Measurements from ENCODE around the gene TRIM14. TPM values are rescaled to one million over a fixed set of nuclear protein-coding genes. Genes with fewer than 3 reads are reported as not detected.
"Not testable (repeated sequence)": the region's sequence is repeated elsewhere in the genome, so short reads cannot be mapped to it uniquely, and the experiment has no call there.

Gene TRIM14
- polyA plus RNA-seq, 3 donors, result 23.0 to 30.6 (median 28.5) TPM

- no peak overlapping the region for H2AFZ ChIP-seq (ENCODE audit: insufficient read depth, low read depth, low read length, poor library complexity, severe bottlenecking)
- TF ChIP-seq, protein P1, sequence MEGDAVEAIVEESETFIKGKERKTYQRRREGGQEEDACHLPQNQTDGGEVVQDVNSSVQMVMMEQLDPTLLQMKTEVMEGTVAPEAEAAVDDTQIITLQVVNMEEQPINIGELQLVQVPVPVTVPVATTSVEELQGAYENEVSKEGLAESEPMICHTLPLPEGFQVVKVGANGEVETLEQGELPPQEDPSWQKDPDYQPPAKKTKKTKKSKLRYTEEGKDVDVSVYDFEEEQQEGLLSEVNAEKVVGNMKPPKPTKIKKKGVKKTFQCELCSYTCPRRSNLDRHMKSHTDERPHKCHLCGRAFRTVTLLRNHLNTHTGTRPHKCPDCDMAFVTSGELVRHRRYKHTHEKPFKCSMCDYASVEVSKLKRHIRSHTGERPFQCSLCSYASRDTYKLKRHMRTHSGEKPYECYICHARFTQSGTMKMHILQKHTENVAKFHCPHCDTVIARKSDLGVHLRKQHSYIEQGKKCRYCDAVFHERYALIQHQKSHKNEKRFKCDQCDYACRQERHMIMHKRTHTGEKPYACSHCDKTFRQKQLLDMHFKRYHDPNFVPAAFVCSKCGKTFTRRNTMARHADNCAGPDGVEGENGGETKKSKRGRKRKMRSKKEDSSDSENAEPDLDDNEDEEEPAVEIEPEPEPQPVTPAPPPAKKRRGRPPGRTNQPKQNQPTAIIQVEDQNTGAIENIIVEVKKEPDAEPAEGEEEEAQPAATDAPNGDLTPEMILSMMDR (IDR thresholded peaks at IDR 0.05), result no peak
- no peak overlapping the region for H3K9ac ChIP-seq (ENCODE audit: insufficient read depth, low read length, poor library complexity, severe bottlenecking)
- Mint-ChIP-seq H3K4me3 (no peak overlapping the region), H3K27ac (peak overlapping the region in 2 of 7 donors; percentile 76 to 79), H3K27me3 (ENCODE audit: low read depth in 3 of 3) (peaks cover 0 to 4% (median 0%) of the 10 kb centered on the region in 3 donors), H3K36me3 (peaks cover 30 to 59% of the 10 kb centered on the region in 2 donors), H3K9me3 (no peaks in the 10 kb centered on the region), H3K4me1 (peaks cover 35% of the 10 kb centered on the region)
- no peaks in the 10 kb centered on the region for H3K9me3 ChIP-seq (replicated peaks in 1 of 2; ENCODE audit: control insufficient read depth in 1 of 2, insufficient read depth in 1 of 2, low read length in 2 of 2)
- H3K4me2 ChIP-seq (replicated peaks; ENCODE audit: extremely low read depth, low read length, poor library complexity, severe bottlenecking), result no peak overlapping the region
- peaks cover 23% of the 10 kb centered on the region in 2 donors for H3K4me1 ChIP-seq (ENCODE audit: control insufficient read depth in 1 of 2, insufficient read depth in 2 of 2, low read length in 2 of 2)
- H3K4me3 ChIP-seq (replicated peaks in 1 of 3; ENCODE audit: low read depth in 2 of 3, low read length in 3 of 3), result no peak overlapping the region
- no peaks in the 10 kb centered on the region for H3K27me3 ChIP-seq (ENCODE audit: control insufficient read depth in 2 of 2, insufficient read depth in 2 of 2, low read length in 2 of 2)
- H3K79me2 ChIP-seq (ENCODE audit: insufficient read depth, low read length), result no peaks in the 10 kb centered on the region
- intact Hi-C loops (cut with micrococcal nuclease), result loop anchor here in 1 of 2 donors (10.0 kb wide), 2 partner anchors 128 to 222 kb away; partner anchors contain the start of gene TBC1D2
- H4K20me1 ChIP-seq (ENCODE audit: insufficient read depth, low read length), result no peaks in the 10 kb centered on the region
- no peak for DNase-seq
- H3K27ac ChIP-seq (ENCODE audit: low read depth in 1 of 2, low read length in 2 of 2), result peak overlapping the region in 1 of 2 donors; percentile 5
- peaks cover 10 to 20% of the 10 kb centered on the region in 2 donors for H3K36me3 ChIP-seq (replicated peaks in 1 of 2; ENCODE audit: control insufficient read depth in 1 of 2, insufficient read depth in 2 of 2, low read length in 2 of 2)
- WGBS (ENCODE audit: insufficient coverage), result 100% methylated on average over 6 of the region's 8 CpGs
Measured at GRCh38 chr9:98127226-98127625, 8.2 kb upstream of the TRIM14 start.

DNA sequence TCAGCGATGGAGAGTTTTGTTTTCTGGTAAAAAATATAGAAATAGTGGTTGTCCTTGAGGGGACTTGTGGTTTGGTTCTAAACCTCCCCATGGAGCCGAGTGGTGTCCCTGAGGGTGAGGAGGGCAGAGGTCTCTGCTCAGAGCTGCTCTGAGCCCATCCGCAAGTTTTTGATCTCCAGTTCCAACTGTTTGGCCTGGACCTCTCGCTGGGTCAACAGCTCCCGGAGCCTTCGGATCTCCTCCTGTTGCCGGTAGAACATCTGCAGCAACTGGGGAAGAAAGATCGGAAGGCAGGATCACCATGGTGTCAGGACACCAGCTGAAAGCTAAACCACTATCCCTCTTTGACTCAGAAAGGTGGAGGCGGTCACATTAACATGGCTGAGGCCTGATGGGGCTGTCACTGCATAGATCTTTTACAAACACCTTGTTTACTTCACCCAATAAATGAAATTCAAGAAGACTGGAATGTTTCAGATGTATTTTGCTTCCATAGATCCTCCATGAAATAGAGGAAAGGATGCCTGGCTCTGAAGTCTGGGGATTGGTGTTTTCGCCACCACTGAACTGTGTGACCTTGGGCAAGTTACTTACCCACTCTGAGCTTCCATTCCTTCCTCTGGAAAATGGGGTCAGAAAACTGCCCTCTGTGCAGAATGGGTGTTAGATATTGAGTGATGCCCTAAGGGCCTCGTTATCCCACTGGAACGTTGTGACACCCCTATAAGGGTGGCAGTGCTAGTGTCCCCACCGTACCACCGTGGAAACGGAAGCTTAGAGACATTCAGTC is 5.8 kb upstream of the TRIM14 start:
- peaks cover 10 to 14% of the 10 kb centered on the region in 2 donors for H3K36me3 ChIP-seq (replicated peaks in 1 of 2; ENCODE audit: control insufficient read depth in 1 of 2, insufficient read depth in 2 of 2, low read length in 2 of 2)
- Mint-ChIP-seq H3K4me3 (no peak overlapping the region), H3K4me1 (peaks cover 51% of the 10 kb centered on the region), H3K9me3 (no peaks in the 10 kb centered on the region), H3K27me3 (ENCODE audit: low read depth in 3 of 3) (peaks cover 0 to 4% (median 0%) of the 10 kb centered on the region in 3 donors), H3K27ac (peak overlapping the region in 1 of 7 donors; percentile 23), H3K36me3 (peaks cover 24 to 43% of the 10 kb centered on the region in 2 donors)
- no peak for DNase-seq
- H3K27me3 ChIP-seq (ENCODE audit: control insufficient read depth in 2 of 2, insufficient read depth in 2 of 2, low read length in 2 of 2), result no peaks in the 10 kb centered on the region
- H3K79me2 ChIP-seq (ENCODE audit: insufficient read depth, low read length), result no peaks in the 10 kb centered on the region
- H3K4me2 ChIP-seq (replicated peaks; ENCODE audit: extremely low read depth, low read length, poor library complexity, severe bottlenecking), result no peak overlapping the region
- H3K9me3 ChIP-seq (replicated peaks in 1 of 2; ENCODE audit: control insufficient read depth in 1 of 2, insufficient read depth in 1 of 2, low read length in 2 of 2), result no peaks in the 10 kb centered on the region
- H3K4me1 ChIP-seq (ENCODE audit: control insufficient read depth in 1 of 2, insufficient read depth in 2 of 2, low read length in 2 of 2), result peaks cover 40 to 42% of the 10 kb centered on the region in 2 donors
- WGBS (ENCODE audit: insufficient coverage), result 95% methylated on average over 13 of the region's 15 CpGs
- no peak overlapping the region for H2AFZ ChIP-seq (ENCODE audit: insufficient read depth, low read depth, low read length, poor library complexity, severe bottlenecking)
- no peaks in the 10 kb centered on the region for H4K20me1 ChIP-seq (ENCODE audit: insufficient read depth, low read length)
- TF ChIP-seq, protein P1 (IDR thresholded peaks at IDR 0.05), result no peak
- H3K27ac ChIP-seq (ENCODE audit: low read depth in 1 of 2, low read length in 2 of 2), result no peak overlapping the region
- no peak overlapping the region for H3K4me3 ChIP-seq (replicated peaks in 1 of 3; ENCODE audit: low read depth in 2 of 3, low read length in 3 of 3)
- intact Hi-C loops (cut with micrococcal nuclease), result loop anchor here in 1 of 2 donors (10.0 kb wide), 2 partner anchors 130 to 220 kb away; partner anchors contain the start of gene TBC1D2
- H3K9ac ChIP-seq (ENCODE audit: insufficient read depth, low read length, poor library complexity, severe bottlenecking), result no peak overlapping the region

GRCh38 chr9:98124091-98124490 is 5.1 kb upstream of the TRIM14 start:
- H3K9me3 Mint-ChIP-seq; H3K4me3 Mint-ChIP-seq; DNase-seq; H3K9ac ChIP-seq (ENCODE audit: insufficient read depth, low read length, poor library complexity, severe bottlenecking); H3K27ac ChIP-seq (ENCODE audit: low read depth in 1 of 2, low read length in 2 of 2); H3K79me2 ChIP-seq (ENCODE audit: insufficient read depth, low read length); H3K27me3 ChIP-seq (ENCODE audit: control insufficient read depth in 2 of 2, insufficient read depth in 2 of 2, low read length in 2 of 2); H3K9me3 ChIP-seq (replicated peaks in 1 of 2; ENCODE audit: control insufficient read depth in 1 of 2, insufficient read depth in 1 of 2, low read length in 2 of 2); H4K20me1 ChIP-seq (ENCODE audit: insufficient read depth, low read length); H3K4me2 ChIP-seq (replicated peaks; ENCODE audit: extremely low read depth, low read length, poor library complexity, severe bottlenecking); H3K4me3 ChIP-seq (replicated peaks in 1 of 3; ENCODE audit: low read depth in 2 of 3, low read length in 3 of 3); H3K27me3 Mint-ChIP-seq (ENCODE audit: low read depth in 3 of 3); H2AFZ ChIP-seq (ENCODE audit: insufficient read depth, low read depth, low read length, poor library complexity, severe bottlenecking): not testable (repeated sequence)
- peaks cover 48% of the 10 kb centered on the region for H3K4me1 Mint-ChIP-seq
- peaks cover 39 to 40% of the 10 kb centered on the region in 2 donors for H3K4me1 ChIP-seq (ENCODE audit: control insufficient read depth in 1 of 2, insufficient read depth in 2 of 2, low read length in 2 of 2)
- peaks cover 24 to 43% of the 10 kb centered on the region in 2 donors for H3K36me3 Mint-ChIP-seq
- 98% methylated on average over 6 of the region's 13 CpGs for WGBS (ENCODE audit: insufficient coverage)
- peak overlapping the region in 2 of 7 donors; percentile 5 to 15 for H3K27ac Mint-ChIP-seq
- intact Hi-C loops (cut with micrococcal nuclease), result loop anchor here in 1 of 2 donors (10.0 kb wide), 2 partner anchors 131 to 219 kb away; partner anchors contain the start of gene TBC1D2
- H3K36me3 ChIP-seq (replicated peaks in 1 of 2; ENCODE audit: control insufficient read depth in 1 of 2, insufficient read depth in 2 of 2, low read length in 2 of 2), result peaks cover 10 to 14% of the 10 kb centered on the region in 2 donors

All from CD14-positive monocyte (primary cell).